GM04503 (cell line): ENCODE results near the gene DBP.

Experiments used
- DNase-seq: peaks from one replicate; pipeline ENCODE4 v3.0.0-alpha.2; 2012; ENCODE audit warnings: low read depth

Gene DBP

GRCh38 chr19:48609571-48610108 lies 27.5 kb downstream of the DBP start:
- no peak for DNase-seq

- no peak for DNase-seq
Measured at GRCh38 chr19:48608798-48609263, 28.3 kb downstream of the DBP start.

GRCh38 chr19:48607359-48607755 lies 29.8 kb downstream of the DBP start:
- no peak for DNase-seq

DNA sequence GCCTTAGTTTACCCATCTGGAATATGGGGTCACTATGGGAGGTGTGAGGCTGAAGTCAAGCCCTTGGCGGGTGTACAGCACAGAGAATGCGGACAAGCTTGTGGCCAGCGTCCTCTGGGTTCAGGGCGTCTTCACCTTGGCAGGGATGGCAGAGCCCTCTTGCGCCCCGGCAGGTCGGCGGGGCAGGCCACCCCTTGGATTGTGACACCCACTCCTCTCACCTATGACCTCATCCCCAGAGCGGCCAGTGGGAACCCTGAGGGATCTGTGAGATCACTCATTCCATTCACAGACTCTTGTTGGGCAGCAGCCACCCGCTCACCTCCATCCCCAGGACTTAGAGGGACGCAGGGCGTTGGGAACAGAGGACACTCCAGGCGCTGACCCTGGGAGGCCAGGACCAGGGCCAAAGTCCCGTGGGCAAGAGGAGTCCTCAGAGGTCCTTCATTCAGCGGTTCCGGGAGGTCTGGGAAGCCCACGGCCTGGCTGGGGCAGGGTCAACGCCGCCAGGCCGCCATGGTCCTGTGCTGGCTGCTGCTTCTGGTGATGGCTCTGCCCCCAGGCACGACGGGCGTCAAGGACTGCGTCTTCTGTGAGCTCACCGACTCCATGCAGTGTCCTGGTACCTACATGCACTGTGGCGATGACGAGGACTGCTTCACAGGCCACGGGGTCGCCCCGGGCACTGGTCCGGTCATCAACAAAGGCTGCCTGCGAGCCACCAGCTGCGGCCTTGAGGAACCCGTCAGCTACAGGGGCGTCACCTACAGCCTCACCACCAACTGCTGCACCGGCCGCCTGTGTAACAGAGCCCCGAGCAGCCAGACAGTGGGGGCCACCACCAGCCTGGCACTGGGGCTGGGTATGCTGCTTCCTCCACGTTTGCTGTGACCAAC lies 30.5 kb downstream of the DBP start, which contains the start of gene SPACA4:
SPACA4 (plus strand) TSS at position 280 of the 896 bp plus-strand sequence; CDS start at position 517, 237 bp downstream.
- no peak for DNase-seq

GRCh38 chr19:48603850-48604249 lies 33.3 kb downstream of the DBP start:
- DNase-seq = no peak

GRCh38 chr19:48603449-48603848 lies 33.7 kb downstream of the DBP start:
- DNase-seq = no peak

- no peak for DNase-seq
Measured at GRCh38 chr19:48603001-48603400, 34.2 kb downstream of the DBP start.

DNA sequence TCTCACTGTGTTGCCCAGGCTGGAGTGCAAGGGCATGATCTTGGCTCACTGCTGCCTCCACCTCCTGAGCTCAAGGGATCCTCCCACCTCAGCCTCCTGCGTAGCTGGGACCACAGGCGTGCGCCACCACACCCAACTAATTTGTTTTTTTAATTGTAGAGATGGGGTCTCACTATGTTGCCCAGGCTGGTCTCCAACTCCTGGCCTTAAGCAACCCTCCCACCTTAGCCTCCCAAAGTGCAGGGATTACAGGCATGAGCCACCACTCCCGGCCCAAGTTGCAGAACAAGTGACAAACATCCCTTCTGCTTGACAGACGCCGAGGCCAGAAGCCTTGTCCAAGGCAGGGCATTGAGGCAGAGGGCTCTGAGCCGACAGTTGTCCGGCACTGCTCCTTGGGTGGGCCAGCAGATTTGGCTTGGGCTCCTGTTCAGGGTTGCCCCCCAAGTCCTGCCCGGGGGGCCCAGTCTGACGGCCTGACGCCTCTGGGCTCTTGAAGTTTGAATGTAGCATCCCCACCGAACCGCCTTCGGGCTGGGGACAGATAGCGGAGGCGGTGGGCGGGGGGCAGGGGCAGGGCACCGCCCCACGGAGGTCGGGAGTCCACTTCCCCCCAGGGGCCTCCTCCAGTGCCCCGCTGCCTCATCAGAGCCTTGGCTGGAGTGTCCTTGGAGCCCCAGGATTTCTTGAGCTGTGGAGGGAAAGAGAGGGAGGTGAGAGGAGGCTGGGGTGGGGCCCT lies 36.3 kb downstream of the DBP start:
- no peak for DNase-seq

GRCh38 chr19:48598996-48599700 lies 38.0 kb downstream of the DBP start:
- no peak for DNase-seq

GRCh38 chr19:48596679-48597465 lies 40.3 kb downstream of the DBP start:
- DNase-seq = no peak

GRCh38 chr19:48596237-48596636 lies 40.9 kb downstream of the DBP start:
- DNase-seq = no peak

GRCh38 chr19:48595833-48596232 lies 41.3 kb downstream of the DBP start:
- DNase-seq = no peak

DNA sequence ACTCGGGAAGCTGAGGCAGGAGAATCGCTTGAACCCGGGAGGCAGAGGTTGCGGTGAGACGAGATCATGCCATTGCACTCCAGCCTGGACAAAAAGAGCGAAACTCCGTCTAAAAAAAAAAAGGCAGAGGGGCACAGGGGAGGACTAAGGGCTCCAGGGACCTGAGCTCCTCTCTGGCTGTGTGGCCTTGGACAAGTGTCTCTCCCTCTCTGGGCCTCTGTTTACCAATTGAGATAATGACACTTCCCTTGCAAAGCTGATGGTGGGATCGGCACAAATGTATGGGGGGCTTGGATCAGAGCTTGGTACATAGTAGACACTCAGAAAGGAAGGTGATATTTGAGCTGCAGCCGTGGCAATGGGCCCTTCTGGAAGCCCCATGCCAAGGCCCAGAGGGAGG lies 42.0 kb downstream of the DBP start:
- DNase-seq = no peak

DNA sequence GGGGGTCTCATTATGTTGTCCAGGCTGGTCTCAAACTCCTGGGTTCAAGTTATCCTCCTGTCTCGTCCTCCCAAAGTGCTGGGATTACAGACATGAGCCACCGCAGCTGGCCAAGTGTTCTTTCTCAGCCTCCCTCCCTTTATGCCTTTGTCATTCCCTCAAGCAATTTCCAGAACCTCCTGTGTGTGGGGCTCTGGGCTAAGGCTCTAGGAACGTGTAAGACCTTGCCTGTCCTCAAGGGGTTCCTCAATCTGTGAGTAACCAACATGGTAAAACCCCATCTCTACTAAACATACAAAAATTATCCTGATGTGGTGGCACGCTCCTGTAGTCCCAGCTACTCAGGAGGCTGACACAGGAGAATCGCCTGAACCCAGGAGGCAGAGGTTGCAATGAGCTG lies 46.2 kb downstream of the DBP start:
- no peak for DNase-seq

DNA sequence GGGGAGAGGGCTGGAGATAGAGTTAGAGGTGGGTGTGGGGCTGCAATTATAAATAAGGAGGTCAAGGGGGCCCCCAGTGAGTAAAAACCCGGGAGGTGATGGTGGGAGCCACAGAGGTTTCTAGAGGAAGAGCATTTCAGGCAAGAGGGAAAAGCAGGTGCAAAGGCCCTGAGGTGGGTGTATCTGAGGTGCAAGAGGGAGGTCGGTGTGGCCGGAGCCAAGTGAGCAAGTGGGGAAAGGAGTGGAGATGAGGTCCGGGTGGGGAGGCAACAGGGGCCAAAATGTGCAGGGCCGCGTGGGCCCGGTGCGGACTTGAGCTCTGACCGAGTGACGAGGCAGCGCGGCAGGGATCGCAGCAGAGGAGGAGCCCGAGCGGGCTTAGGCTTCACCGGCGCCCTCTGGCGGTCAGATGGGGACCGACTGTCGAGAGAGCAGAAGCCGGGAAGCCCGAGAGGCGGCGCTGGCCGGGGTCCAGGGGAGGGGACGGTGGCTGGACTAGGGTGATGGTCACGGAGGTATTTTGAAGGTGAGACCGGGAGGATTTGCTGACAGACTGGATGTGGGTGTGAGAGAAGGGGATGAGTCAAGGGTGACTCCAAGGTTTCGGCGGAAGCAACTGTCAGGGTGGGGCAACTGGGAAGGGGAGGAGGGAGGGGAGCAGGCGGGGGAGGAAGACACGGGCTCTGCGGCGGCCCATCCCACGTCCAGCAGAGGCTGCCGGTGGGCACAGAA lies 48.3 kb downstream of the DBP start:
- DNase-seq = no peak

GRCh38 chr19:48587387-48587786 lies 49.8 kb downstream of the DBP start:
- no peak for DNase-seq

GRCh38 chr19:48582168-48582567 lies 55.0 kb downstream of the DBP start:
- DNase-seq = no peak
